ENCODE results near the gene PPP4R1.
"Not testable (repeated sequence)": the region's sequence is repeated elsewhere in the genome, so short reads cannot be mapped to it uniquely, and the experiment has no call there.

Gene PPP4R1

DNA sequence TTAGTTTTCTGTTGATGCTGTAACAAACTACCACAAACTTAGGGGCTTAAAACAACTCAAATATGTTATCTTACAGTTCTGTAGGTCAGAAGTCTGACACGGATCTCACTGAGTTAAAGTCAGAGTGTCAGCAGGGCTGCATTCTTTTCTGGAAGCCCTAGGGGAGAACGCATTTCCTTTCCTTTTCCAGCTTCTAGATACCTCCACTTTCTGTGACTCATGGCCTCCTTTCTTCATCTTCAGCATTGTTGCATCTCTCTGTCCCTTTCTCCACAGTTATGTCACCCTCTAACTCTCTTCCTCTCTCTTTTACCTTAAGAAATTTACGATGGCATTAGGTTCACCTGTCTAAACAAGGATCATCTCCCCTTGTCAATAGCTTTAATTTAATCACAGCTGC, 13.3 kb upstream of the PPP4R1 start:
- no peak for DNase-seq

DNA sequence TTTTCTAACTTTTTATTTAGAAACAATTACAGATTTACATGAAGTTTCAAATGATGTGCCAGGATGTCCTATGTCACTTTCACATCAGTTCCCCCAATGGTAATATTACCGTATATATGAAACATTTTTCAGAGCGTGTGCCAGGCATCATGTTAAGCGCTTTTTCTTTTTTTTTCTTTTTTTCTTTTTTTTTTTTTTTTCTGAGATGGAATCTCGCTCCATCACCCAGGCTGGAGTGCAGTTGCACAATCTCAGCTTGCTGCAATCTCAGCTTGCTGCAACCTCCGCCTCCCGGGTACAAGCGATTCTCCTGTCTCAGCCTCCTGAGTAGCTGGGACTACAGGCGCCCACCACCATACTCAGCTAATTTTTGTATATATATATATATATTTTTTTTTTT, 5.6 kb upstream of the PPP4R1 start:
- DNase-seq = no peak

DNA sequence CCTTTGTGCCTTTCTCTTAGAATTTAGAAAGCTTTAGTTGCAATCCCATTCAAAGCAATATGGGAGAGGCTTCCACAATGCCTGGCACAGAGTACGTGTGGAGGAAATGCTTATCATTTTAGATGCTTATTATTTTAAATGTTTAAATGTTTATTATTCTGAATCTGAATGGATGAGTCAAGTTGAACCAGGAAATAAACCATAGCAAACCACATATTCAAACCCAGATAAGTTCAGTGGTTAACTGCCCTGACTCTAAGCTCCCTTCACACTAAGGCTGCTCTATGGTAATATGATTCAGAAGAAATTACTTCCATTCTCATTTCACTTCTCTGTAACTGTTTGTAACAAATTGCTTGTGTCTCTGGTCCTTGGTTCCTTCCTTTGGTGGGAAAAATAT, 5.2 kb upstream of the PPP4R1 start:
- DNase-seq = no peak

DNA sequence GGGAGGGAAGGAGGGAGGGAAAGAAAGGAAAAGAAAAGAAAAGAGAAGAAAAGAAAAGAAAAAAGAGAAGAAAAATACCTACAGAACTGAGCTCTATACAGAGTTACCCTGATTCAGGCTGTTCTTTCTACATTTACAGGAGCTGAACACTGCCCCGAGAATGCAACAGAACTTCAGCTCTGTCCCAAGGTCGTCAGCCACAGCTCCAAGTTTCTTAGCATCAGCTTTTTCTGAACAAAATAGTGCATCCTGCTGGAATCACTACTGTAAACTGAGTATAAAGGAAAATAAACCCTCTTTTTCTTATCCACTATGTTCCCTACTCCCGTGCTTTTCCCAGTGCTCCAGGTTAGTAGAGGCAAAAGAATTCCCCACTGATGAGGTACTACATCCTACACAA, 4.7 kb upstream of the PPP4R1 start:
- no peak for DNase-seq

DNA sequence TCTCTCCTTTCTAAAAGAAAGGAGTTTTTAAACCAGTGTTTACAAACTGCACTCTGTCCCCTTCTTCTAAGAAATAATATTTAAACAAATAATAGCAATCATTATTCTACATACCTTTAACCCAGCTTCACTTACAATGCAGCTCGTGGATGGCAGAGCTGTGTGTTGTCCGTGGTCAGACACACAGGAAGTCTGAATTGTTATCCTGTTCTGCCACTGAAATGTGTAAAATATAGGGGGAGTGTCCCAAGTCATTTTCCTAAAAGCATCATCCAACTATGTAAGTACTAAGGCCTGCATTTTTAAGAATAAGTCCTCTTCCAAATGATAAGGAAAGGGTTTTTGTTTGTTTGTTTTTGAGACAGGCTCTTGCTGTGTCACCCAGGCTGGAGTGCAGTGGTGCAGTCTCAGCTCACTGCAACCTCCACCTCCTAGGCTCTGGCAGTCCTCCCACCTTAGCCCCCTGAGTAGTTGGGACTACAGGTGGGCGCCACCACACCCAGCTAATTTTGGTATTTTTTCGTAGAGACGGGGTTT, 2.7 kb upstream of the PPP4R1 start:
- no peak for DNase-seq

DNA sequence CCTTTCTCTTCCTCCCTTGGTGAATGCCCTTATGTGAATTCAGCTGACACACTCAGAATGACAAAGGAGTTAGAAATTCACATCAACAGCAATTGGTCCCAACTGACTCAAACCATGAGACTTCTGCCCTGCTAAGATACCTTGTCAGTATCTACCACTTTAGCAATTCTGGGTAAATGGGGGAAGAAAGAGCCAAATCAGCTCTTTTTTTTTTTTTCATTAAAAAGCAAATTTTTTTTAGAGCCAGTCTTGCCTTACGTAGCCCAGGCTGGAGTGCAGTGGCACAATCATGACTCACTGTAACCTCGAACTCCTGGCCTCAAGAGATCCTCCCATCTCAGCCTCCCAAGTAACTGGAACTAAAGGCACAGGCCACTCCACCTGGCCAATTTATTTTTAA, 1.7 kb upstream of the PPP4R1 start:
- DNase-seq = no peak

DNA sequence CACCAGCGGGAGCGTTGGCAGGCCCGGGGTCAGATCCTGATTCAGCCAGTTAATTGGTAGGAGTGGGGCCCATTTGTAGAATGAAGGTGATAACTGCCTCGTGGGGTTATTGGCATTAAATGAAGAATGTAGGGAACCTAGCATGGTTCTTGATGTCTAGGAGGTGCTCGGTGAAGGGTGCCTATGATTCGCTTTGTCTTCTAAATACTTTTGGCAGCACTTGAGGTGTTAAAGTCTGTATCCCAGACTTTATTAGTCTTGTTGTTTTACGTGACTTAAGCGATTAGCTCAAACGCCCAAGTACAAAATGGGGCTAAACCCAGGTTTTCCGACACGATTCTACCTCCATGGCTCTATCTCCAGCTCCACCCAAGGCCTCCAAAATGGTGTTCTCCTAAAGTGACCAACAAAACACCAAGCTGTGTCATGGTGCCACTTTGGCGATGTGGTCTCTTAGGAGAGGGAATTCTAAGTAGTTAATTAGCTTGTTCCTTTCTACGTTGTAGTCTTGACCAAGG, 980 bp upstream of the PPP4R1 start:
- no peak for DNase-seq

DNA sequence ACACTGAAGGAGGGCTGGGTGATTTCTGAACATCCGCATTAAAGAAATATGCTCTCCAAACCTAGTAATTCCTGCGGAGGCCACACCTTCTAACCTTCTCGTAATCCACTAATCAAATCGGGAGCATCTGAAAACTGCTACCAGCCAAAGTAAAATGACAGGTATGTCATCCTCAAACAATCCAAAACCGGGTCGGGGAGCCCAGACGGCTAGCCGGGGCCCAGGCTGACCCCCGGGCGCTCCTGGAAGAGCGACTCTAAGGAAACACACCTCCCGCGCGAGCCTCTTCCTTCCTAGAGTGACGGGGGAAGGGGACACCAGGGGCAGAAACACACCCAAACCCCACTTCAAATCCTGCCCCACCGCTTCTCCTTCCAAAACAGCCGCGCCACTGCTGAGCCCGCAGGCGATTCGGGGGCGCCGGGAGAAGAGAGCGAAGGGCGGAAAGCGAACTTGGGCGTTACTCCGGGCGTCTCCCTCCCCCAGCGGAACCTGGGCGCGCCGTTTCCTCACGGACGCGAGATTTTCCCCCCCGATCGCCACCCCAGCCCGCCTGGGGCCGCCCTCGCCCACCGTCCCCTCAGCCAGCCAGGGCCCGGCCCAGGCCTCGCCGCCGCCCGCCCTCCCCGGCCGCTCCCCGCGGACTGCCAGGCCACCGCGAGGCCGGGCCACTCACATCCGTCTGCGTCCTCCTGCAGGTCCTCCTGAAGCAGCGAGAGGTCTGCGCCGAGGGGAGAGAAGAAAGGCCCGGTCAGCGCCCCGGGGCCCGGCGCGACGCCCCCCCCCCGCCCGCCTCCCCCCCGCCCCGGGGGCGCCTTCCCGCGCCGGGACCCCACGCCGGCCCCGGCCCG, 584 bp downstream of the PPP4R1 start:
- no peak for DNase-seq

DNA sequence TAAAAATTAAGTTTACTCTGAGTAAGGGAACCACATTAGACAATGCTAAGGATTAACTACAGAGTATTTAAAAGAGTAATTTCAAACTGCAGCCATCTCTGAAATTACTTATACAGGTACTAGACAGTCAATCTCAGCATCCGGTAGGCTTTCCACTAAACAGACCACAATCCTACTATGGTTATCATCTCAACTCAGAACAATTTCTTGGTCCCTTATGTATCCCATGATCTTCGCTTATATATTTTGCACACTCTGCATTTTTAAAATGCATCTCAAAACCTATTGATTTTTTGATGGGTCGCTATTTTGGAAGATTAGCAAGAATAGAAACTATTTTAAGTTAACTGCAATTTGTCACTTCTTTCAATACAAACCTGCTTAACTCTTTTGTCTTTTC, 1.4 kb downstream of the PPP4R1 start:
- no peak for DNase-seq

DNA sequence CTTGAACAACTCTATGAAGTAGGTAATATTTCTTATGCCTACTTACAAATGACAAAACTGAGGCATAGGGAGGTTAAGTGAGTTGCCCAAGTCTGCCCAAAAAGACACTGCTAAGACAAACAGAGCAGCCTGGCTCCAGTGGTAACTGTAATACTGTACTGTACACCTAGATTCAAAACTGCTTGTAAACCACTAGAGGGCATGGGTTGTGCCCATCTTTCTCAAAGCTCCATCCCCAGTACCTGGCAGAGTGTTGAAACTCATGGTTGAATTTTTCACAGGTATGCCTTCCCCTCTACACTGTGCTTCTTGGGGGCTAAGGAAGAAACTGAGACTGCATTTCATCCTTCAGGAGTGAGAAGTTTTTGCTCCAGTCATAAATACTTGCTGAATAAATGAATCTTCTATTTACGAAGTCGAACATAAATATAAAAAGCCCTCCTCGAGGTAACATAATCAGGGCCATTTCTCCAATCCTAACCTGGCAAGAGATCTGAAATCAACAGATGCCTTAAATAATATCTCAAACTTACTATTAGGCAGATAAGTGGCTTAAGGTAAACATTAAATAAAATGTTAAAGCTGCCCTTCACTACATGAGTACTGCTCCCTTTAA, 2.0 kb downstream of the PPP4R1 start:
- DNase-seq = no peak

DNA sequence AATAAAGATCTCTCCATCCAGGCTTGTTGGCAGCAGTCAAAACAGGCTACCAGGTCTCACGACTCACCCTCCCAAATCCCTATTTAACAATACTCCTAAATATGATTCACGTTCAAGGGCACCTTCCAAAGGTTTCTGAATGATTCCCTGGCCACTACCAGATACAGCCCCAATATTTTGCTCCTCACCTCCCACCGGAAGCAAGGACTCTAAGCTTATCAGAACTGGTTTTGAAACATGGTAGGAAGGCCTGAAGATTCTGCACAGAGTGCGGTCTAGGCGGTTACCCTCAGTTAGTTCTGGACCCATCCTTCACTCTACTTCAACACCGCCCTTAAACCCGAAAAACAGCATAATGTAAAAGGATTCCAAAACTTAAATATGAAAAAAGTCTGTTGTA, 5.2 kb downstream of the PPP4R1 start:
- DNase-seq = no peak

DNA sequence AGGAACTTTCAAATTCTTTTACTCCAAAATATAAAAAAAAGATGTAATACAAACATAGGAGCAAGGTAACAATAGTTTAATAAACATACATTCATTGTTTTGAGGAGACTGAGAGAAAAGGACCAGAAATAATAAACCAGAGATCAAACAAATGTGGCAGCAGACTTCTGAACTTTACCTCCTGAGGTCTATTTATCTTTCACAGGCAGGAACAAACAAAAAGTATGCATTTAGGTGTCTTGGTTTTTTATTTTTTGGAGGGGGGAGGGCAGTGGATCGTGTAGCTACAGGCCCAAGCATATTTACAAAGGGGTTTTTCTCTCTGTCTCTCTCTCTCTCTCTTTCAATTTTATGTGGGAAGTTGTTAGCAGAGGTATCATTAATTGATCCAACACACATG, 5.6 kb downstream of the PPP4R1 start:
- no peak for DNase-seq

DNA sequence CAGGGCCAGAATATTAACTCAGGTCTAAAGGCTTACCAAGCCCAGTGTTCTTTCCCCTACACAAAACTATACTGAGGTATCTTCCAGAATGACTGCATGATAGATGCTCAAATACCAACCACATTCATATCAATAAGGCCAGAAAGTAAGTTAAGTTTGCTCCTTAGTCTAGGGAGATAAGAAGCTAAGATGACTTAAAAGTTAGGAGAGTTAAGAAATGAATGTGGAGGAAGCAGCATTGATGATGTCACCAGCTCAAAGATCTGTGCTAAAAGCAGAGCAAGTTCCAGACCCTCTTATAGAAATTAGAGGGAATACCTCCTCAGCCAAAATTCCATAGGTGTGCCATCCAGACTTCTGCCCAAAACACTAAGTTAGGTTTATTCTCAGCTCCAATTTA, 6.1 kb downstream of the PPP4R1 start:
- DNase-seq = no peak

DNA sequence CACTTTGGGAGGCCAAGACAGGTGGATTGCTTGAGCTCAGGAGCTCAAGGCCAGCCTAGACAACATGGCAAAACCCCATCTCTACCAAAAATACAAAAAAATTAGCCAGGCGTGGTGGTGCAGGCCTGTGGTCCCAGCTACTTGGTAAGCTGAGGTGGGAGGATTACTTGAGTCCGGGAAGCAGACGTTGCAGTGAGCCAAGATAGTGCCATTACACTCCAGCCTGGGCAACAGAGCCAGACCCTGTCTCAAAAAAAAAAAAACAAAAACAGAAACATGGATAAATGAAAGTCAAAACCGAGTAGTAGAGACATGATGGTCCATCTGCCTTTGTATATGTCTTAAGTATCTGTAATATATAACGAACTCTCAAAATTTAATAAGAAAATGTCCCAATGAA, 7.2 kb downstream of the PPP4R1 start:
- DNase-seq = not testable (repeated sequence)

DNA sequence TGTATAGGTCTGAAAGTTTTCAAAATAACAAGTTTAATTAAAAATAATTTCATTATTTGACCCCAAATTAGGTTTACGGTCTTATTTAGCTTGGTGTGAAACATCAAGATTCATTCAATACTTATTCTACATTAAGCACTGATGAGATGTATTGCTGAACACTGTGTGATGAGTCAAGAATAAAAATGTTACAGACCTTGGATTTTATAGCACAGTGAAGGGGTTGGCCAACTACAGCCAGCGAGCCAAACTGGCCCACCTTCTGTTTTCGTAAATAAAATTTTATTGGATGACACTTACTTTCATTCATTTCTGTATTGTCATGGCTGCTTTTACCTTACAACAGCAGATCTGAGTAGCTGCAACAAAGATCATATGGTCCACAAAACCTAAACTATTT, 8.3 kb downstream of the PPP4R1 start:
- no peak for DNase-seq

DNA sequence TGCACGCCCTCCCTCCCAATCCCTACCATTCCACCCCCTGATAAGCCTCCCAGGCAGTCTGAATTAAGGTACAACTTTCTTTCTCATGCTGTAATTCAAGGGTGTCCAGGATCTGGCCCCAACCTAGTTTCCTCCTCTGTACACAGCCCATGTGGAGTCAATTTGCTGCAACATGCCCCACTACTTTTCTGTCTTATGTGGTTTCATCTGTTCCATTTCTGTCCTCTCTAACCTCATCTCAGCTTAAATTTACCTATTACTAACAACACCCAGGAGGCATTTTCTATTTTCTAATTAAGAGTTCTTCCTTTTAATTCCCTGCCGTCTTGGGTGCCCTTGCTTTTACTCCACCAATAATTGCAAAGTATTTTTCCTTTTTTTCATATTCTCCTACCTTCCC, 10.0 kb downstream of the PPP4R1 start:
- DNase-seq = no peak

DNA sequence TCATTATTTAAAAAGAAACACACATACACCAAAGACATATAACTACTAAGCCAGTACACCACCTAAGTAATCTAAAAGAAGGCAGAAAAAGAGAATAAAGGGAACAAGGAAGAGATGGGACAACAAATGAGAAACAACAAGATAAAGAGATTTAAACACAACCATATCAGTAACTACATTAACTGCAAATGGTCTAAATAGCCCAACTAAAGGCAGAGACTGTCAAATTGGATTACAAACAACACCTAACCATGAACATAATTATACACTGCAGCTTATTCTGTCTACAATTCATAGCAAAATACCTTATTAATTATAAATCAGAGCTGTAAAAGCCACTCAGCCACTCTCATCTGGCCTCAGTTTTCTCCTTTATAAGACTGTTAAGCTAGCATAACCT, 15.0 kb downstream of the PPP4R1 start:
- no peak for DNase-seq

DNA sequence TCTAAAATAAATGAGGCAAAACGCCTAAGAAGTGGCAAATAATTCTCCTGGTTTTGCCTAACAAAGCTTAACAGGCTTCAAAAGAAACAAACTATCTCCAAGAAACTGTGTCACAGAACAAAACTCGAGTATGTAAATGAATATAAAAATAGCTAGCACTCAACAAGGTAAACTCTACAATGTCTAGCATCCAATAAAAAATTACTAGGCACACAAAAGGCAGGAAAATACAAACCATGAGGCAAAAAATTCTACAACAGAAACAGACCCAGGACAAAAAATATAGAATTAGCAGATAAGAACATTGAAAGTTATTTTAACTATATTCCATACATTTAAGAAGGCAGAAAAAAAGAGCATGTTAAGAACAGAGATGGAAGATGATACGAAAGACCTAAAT, 16.8 kb downstream of the PPP4R1 start:
- no peak for DNase-seq

DNA sequence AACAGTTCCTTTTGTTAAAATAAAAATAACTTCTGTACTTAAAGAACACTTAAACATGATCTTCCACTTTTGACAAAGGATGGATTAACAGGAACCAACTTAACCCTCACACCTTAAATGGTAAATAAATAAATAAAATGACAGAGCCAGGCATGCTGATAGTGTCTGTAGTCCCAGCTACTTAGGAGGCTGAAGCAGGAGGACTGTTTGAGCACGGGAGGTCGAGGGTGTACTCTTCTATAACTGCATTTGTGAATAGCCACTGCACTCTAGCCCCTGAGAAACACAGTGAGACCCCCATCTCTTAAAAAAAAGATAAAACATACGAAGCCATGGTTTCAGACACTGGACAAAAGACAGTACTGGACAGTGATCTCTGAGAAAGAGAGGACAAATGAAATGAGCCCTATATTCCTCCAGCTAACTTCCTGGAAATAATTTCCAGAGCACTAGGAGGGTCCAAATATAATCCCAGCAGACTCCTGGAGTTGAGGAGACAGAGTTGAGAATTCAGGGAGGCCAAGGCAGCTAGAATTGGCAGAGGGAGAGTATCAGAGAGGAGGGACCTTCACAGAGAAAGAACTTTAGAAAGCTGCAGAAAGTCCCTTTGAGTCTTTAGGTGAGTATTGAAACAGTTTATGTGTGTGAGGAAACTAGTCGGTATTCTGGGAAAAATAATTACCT, 17.4 kb downstream of the PPP4R1 start:
- DNase-seq = no peak

DNA sequence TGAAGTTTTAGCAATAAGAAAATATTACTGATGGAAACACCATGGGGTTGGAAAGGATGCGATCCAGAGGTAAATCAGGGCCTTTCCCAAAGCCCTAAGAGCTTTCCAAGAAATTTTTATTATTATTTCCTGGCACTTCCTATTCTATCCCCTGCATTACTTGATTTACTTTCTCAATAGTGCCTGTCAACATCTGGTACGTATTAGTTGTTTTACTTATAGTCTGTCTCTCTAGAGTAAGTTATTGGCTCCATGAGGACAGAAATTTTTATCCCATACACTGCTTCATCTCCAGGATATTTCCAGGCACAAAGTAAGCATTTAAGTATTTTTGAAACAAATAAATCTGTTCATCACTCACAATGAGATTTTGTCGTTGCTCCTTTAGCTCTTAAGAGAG, 18.1 kb downstream of the PPP4R1 start:
- no peak for DNase-seq

DNA sequence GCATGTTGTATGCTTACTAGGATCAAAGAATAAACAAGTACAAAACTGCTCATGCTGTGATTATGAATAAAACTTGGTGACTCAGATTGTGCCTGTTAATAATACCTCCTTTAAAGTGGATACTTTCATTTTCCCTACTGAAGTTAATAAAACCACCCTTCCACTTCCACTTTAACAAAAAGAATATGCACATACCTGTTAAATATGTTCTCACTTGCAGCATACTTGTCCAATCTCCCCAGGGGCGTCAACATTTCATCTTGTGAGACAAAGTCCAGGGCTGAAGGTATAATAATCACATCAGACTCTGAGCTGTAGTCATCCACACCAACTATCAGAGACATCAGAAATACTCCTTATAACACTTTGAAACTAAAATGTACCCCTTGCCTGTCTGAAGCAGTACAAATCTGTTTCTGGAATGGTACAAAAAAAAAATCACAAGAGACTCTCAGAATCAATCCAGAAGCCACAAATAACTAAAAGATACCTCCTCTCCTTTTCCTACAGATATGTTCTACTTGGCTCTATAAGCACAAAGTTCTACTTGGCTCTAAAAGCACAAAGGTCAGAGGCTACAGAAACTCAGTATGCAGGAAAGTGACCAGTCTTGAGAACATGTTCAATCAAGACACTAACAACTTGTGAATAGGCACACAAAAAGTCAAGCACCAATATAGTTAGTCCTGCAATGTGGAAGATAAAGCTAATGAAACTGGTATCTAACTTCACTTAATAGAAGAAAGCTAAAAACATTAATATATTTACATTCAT, 19.3 kb downstream of the PPP4R1 start:
- no peak for DNase-seq

DNA sequence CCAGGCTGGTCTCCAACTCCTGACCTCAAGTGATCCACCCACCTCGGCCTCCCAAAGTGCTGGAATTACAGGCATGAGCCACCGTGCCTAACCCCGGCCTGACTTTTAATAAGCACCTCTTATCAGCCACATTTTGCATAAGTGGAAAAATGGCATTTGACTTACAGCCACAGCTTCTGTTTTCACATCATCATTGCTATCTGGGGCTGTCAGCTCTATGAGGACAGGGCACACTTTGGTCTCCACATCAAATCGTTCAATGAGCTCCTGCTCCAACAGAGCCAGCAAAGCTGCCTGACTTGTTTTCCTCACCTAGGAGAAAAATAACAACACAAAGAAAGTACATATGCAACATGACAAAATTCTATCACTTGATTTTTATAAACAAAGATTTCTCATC, 26.4 kb downstream of the PPP4R1 start:
- no peak for DNase-seq

DNA sequence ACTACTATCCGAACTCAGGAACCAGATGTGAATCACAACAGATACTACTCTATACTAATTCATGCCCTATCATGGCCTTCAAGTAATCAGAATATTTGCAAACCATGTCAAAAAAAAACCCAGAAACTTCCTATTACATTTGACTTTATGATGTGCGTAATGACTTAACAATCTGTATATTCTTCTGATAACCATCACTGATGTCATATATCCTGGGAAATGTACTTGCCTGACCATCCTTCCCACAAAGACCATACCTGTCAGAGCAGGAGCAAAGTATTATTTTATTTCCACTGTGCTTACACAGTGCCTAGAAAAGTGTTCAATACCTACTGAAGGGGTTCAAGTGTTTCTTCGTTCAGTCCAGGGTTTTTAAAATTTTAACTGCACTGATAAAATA, 27.5 kb downstream of the PPP4R1 start:
- no peak for DNase-seq
